Pancreas (tissue), 10 donors: ENCODE measurements around the gene LRRN2. TPM values are rescaled to one million over a fixed set of nuclear protein-coding genes. Genes with fewer than 3 reads are reported as not detected.
"Not testable (repeated sequence)": the region's sequence is repeated elsewhere in the genome, so short reads cannot be mapped to it uniquely, and the experiment has no call there.

ENCODE experiments used
- ATAC-seq, 4 donors: fragments of 200-7000 bp; cut with Tn5 transposase; one replicate each; pipeline versions ENCODE4 v1.8.0 to v1.9.1; 2020; ENCODE audit warnings: mild to moderate bottlenecking in 4 of 4, moderate library complexity in 4 of 4
- DNase-seq, 6 donors: peaks; one replicate each; pipeline ENCODE4 v3.0.0-alpha.2; 2020
- FAIRE-seq: peaks from 2 replicates; lab custom pipeline; 2012; peaks lifted over from hg19 to GRCh38; lab: Jason Lieb, UNC
- H3K27ac ChIP-seq, 4 donors: fragments of 200-600 bp; sonication (generic); 1 replicate in 3 of 4; 2 replicates in 1 of 4; pipeline versions ENCODE4 v1.5.0 to v1.8.0; 2020
- H3K27me3 ChIP-seq, 4 donors: fragments of 200-600 bp; one replicate each; pipeline ENCODE4 v1.8.0; 2021
- H3K36me3 ChIP-seq, 3 donors: fragments of 200-600 bp; sonication (generic) in 1 of 3; one replicate each; pipeline versions ENCODE4 v1.5.0 to v1.8.0; 2020 to 2021
- H3K4me1 ChIP-seq, 3 donors: fragments of 200-600 bp; one replicate each; pipeline ENCODE4 v1.8.0; 2021
- H3K4me3 ChIP-seq, 4 donors: fragments of 200-600 bp; sonication (generic) in 2 of 4; one replicate each; pipeline versions ENCODE4 v1.5.0 to v1.8.0; 2020 to 2021
- H3K9me3 ChIP-seq, 4 donors: fragments of 200-600 bp; one replicate each; pipeline ENCODE4 v1.8.0; 2021
- CTCF ChIP-seq, 4 donors: fragments of 200-600 bp; sonication (generic) in 3 of 4; IDR thresholded peaks; one replicate each; pipeline versions ENCODE4 v1.5.0 to v1.8.0; 2021; ENCODE audit warnings: antibody characterized with exemption in 4 of 4
- WGBS, 2 donors: extraction: QIAGEN DNeasy Blood & Tissue Kit; methylation state at CpG; one replicate each; pipeline ENCODE4 v1.1.7; 2013; 5-methylcytosine and 5-hydroxymethylcytosine counted together
- intact Hi-C, 3 donors: fragments of 100-400 bp; cut with DNase I; formaldehyde crosslinking; loops; one replicate each; pipeline versions ENCODE4 v1.11.1 to v1.14.2; 2022
- polyA plus RNA-seq, 2 donors: library from polyadenylated mRNA; stranded (reverse); fragments of 200-250 nt; gene quantifications; one replicate each; pipeline ENCODE4 v1.2.3, GENCODE V29; 2013
- total RNA-seq, 6 donors: library from RNA; stranded (reverse); fragmentation: NEBNext Ultra II Directional in 4 of 6; extraction: Animal tissue kit (Norgen Biotek cat#: 25700) in 4 of 6; gene quantifications; one replicate each; pipeline versions ENCODE4 v1.2.1 to v1.2.4, GENCODE V29; 2021 to 2023
- donor health status: healthy with polysubstance abuse.
- donor health status: DM: no; HTN: no; CAD: no; lungs with moderate emphysema.
- donor health status: DM: no; HTN: no; CAD: no.
- donor health status: control.
- donor health status: control.
- donor health status: Bipolar disorder and iron deficiency.
- donor health status: DM: yes; HTN: yes; CAD: no.
- donor health status: DM: no; HTN: no; CAD: no.
- donor health status: DM: no; HTN: no; CAD: no.
- donor health status: DM: yes; HTN: yes; CAD: no.

LRRN2 gene
- total and polyA plus RNA-seq, 8 donors = 0.24 to 3.7 (median 0.58) TPM

GRCh38 chr1:204630132-204630905, 55.2 kb downstream of the LRRN2 start:
- FAIRE-seq (no peak), DNase-seq (no peak), ATAC-seq (no peak)
- intact Hi-C loops = no loop called here
- WGBS, 2 donors = 43 to 44% methylated on average over 19 of the region's 19 CpGs
- H3K4me3 ChIP-seq = no peak overlapping the region
- H3K9me3 ChIP-seq = no peaks in the 10 kb centered on the region
- H3K36me3 ChIP-seq = no peaks in the 10 kb centered on the region
- H3K27ac ChIP-seq = no peak overlapping the region
- no peaks in the 10 kb centered on the region for H3K4me1 ChIP-seq
- no peaks in the 10 kb centered on the region for H3K27me3 ChIP-seq
- no peak for TF ChIP-seq CTCF (IDR thresholded peaks at IDR 0.05)

- FAIRE-seq, H3K27ac ChIP-seq, H3K4me1 ChIP-seq, H3K9me3 ChIP-seq, intact Hi-C loops, ATAC-seq, H3K27me3 ChIP-seq, H3K36me3 ChIP-seq, H3K4me3 ChIP-seq, DNase-seq: not testable (repeated sequence)
- WGBS, 2 donors = 90 to 94% methylated on average over 6 of the region's 6 CpGs
Measured at GRCh38 chr1:204629459-204629858, 56.1 kb downstream of the LRRN2 start.

- Histone ChIP-seq H3K9me3 (no peaks in the 10 kb centered on the region), H3K4me1 (no peaks in the 10 kb centered on the region), H3K36me3 (no peaks in the 10 kb centered on the region), H3K27me3 (no peaks in the 10 kb centered on the region), H3K27ac (no peak overlapping the region), H3K4me3 (no peak overlapping the region)
- FAIRE-seq = no peak
- no peak for ATAC-seq
- no peak for TF ChIP-seq CTCF (IDR thresholded peaks at IDR 0.05)
- intact Hi-C loops = no loop called here
- 64 to 79% methylated on average over 3 of the region's 3 CpGs for WGBS, 2 donors
- DNase-seq = no peak
Measured at GRCh38 chr1:204628868-204629267, 56.7 kb downstream of the LRRN2 start.

GRCh38 chr1:204627436-204627835, 58.1 kb downstream of the LRRN2 start:
- TF ChIP-seq CTCF (IDR thresholded peaks at IDR 0.05) = no peak
- no peak for DNase-seq

GRCh38 chr1:204626381-204626780, 59.2 kb downstream of the LRRN2 start:
- Histone ChIP-seq H3K36me3 (no peaks in the 10 kb centered on the region), H3K4me1 (no peaks in the 10 kb centered on the region), H3K4me3 (no peak overlapping the region), H3K27me3 (no peaks in the 10 kb centered on the region), H3K27ac (no peak overlapping the region), H3K9me3 (no peaks in the 10 kb centered on the region)
- no peak for TF ChIP-seq CTCF (IDR thresholded peaks at IDR 0.05)
- FAIRE-seq (no peak), ATAC-seq (no peak), DNase-seq (no peak)
- intact Hi-C loops = no loop called here
- 74 to 83% methylated on average over 7 of the region's 7 CpGs for WGBS, 2 donors

More at GRCh38 chr1:204627436-204627835, 58.1 kb downstream of the LRRN2 start:
- Histone ChIP-seq H3K36me3 (no peaks in the 10 kb centered on the region), H3K9me3 (no peaks in the 10 kb centered on the region), H3K27ac (no peak overlapping the region), H3K27me3 (no peaks in the 10 kb centered on the region), H3K4me3 (no peak overlapping the region), H3K4me1 (no peaks in the 10 kb centered on the region)
- 66 to 68% methylated on average over 4 of the region's 4 CpGs for WGBS, 2 donors
- FAIRE-seq (no peak), ATAC-seq (no peak)
- intact Hi-C loops = no loop called here
